ENCODE results near the gene IFIT1.
A peak's percentile ranks its signal among the peaks of the same experiment; 100 is the strongest.

IFIT1 gene

DNA sequence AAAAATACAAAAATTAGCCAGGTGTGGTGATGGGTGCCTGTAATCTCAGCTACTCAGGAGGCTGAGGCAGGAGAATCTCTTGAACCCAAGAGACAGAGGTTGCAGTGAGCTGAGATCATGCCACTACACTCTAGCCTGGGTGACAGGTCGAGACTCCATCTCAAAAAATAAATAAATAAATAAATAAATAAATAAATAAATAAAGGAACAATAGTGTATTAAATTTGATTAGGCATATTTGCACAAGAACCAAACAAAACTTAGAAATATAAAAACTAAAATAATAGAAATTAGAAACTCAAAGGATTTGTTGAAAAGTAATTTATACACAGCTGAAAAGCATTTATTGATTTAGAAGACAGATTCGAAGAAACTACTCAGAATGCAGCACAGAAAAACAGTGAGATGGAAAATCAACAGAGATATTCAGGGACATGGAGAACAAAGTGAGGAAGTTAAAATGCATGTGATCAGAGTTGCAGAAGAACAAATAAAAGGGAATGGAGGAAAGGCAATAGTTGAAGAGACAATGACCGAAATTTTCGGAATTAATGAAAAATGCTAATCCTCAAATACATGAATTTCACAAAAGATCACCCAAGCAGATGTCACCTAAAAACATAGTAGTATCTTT is 46.9 kb upstream of the IFIT1 start:
- no peak overlapping the region for H3K4me2 ChIP-seq (ENCODE audit: low read depth, low read length, poor library complexity, severe bottlenecking)
- H3K79me2 ChIP-seq (ENCODE audit: insufficient read depth, low read length): no peaks in the 10 kb centered on the region
- no peak overlapping the region for H2AFZ ChIP-seq (ENCODE audit: low read length)
- H4K20me1 ChIP-seq (ENCODE audit: insufficient read depth, low read length, poor library complexity, severe bottlenecking): no peaks in the 10 kb centered on the region
- no peaks in the 10 kb centered on the region for H3F3A ChIP-seq (ENCODE audit: low read depth)
- no peaks in the 10 kb centered on the region for H3K9me3 ChIP-seq (ENCODE audit: insufficient read depth, low read depth, low read length)
- no peaks in the 10 kb centered on the region for H3K9me2 ChIP-seq (replicated peaks; ENCODE audit: low read depth, low read length)
- TF ChIP-seq, protein P1, sequence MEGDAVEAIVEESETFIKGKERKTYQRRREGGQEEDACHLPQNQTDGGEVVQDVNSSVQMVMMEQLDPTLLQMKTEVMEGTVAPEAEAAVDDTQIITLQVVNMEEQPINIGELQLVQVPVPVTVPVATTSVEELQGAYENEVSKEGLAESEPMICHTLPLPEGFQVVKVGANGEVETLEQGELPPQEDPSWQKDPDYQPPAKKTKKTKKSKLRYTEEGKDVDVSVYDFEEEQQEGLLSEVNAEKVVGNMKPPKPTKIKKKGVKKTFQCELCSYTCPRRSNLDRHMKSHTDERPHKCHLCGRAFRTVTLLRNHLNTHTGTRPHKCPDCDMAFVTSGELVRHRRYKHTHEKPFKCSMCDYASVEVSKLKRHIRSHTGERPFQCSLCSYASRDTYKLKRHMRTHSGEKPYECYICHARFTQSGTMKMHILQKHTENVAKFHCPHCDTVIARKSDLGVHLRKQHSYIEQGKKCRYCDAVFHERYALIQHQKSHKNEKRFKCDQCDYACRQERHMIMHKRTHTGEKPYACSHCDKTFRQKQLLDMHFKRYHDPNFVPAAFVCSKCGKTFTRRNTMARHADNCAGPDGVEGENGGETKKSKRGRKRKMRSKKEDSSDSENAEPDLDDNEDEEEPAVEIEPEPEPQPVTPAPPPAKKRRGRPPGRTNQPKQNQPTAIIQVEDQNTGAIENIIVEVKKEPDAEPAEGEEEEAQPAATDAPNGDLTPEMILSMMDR (conservative IDR thresholded peaks at IDR 0.05; ENCODE audit: low read length): no peak
- no peak for TF ChIP-seq EZH2phosphoT487 (IDR thresholded peaks at IDR 0.05; ENCODE audit: borderline replicate concordance)
- no peaks in the 10 kb centered on the region for H3K27me3 ChIP-seq (ENCODE audit: insufficient read depth, low read length, poor library complexity, severe bottlenecking)
- H3K36me3 ChIP-seq (ENCODE audit: insufficient read depth, low read length): no peaks in the 10 kb centered on the region
- peaks cover 29% of the 10 kb centered on the region for H3K4me1 ChIP-seq (ENCODE audit: insufficient read depth, low read length, poor library complexity, severe bottlenecking)
- H3K9ac ChIP-seq (ENCODE audit: low read depth, low read length, poor library complexity, severe bottlenecking): no peak overlapping the region
- H3K4me3 ChIP-seq (ENCODE audit: low read length, poor library complexity, severe bottlenecking): no peak overlapping the region

DNA sequence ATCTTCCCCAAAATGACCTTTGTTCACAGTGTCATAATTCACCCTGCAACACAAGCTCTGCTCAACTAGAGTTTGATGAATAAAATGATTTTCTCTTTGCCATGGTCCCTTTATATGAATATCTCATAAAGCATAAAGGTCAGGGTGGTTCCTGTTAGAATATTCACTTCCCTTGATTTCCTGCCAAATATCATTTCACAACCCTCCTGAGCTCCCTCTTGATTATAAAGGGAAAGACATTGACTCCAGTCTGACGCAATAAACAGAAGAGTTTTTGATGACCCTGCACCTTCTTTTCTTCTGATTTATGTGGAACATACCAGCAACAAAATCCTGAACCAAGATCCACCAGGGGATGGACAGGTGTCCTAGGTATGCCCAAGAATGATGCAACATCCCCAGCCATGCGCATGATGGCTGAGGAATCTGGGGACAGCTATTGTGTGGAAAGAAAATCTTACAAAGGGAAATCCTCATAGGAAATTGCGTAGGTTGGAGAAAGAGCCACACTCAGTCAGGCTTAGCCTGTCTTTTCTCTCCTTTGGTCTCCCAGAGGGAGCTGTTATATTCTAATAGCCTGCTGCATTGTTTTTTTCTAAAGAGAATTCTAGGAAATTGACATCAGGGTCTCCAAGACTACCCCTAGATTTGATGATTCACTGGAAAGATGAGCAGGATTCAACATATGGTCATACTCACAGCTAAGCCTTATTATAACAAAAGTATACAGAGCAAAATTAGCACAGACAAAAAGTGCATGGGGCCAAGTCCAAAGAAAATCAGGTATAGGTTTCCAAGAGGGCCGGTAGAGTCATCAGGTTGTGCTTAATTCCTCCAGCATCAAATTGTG is 45.8 kb upstream of the IFIT1 start:
- H3K4me1 ChIP-seq (ENCODE audit: insufficient read depth, low read length, poor library complexity, severe bottlenecking): peaks cover 35% of the 10 kb centered on the region

DNA sequence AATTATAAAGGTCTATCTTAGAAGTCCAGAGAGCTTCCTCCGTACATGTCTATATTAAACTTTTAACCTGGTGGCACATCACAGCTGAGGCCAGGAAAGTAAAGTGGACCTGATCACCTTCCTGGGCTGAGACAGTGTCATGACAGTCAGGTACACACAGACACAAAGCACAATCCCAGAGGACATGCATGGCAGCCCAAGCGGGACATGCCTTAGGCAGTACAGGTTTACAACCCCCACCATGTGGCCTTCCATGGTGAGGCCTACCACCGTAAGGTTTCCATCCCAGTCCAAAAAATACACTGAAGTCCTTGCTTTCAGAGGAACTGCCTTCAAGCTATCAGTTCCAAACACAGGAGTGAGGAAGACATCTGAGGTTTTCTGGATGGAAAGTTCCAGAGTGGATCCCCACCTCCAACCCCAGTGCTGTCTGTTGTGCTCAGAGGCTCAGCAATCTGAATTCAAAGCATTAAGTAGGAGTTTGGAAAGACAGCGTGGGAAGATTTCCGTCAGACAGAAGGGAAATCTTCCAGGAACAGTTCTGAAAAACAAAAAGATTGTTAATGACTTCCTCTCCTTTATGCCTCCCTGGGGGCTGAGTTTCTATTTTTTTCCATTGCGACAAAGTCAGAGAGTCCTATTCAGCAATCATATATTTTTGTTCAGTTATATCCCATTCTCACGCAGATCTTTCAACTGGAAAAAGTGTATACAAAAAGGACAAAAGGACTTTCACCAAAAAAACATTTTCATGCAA is 44.5 kb upstream of the IFIT1 start:
- peaks cover 47% of the 10 kb centered on the region for H3K4me1 ChIP-seq (ENCODE audit: insufficient read depth, low read length, poor library complexity, severe bottlenecking)
- no peak overlapping the region for H3K9ac ChIP-seq (ENCODE audit: low read depth, low read length, poor library complexity, severe bottlenecking)
- no peaks in the 10 kb centered on the region for H3K27me3 ChIP-seq (ENCODE audit: insufficient read depth, low read length, poor library complexity, severe bottlenecking)
- H3K9me2 ChIP-seq (replicated peaks; ENCODE audit: low read depth, low read length): no peaks in the 10 kb centered on the region
- H3K4me2 ChIP-seq (ENCODE audit: low read depth, low read length, poor library complexity, severe bottlenecking): peak overlapping the region; percentile 25
- H4K20me1 ChIP-seq (ENCODE audit: insufficient read depth, low read length, poor library complexity, severe bottlenecking): no peaks in the 10 kb centered on the region
- no peaks in the 10 kb centered on the region for H3K79me2 ChIP-seq (ENCODE audit: insufficient read depth, low read length)
- no peaks in the 10 kb centered on the region for H3K36me3 ChIP-seq (ENCODE audit: insufficient read depth, low read length)
- H2AFZ ChIP-seq (ENCODE audit: low read length): no peak overlapping the region
- H3K4me3 ChIP-seq (ENCODE audit: low read length, poor library complexity, severe bottlenecking): peak overlapping the region; percentile 9
- H3F3A ChIP-seq (ENCODE audit: low read depth): no peaks in the 10 kb centered on the region; the same call in 1 of the 2 replicates
- no peak for TF ChIP-seq EZH2phosphoT487 (IDR thresholded peaks at IDR 0.05; ENCODE audit: borderline replicate concordance)
- TF ChIP-seq, protein P1 (conservative IDR thresholded peaks at IDR 0.05; ENCODE audit: low read length): no peak
- no peaks in the 10 kb centered on the region for H3K9me3 ChIP-seq (ENCODE audit: insufficient read depth, low read depth, low read length)

More for the DNA sequence above, 45.8 kb upstream of the IFIT1 start:
- no peaks in the 10 kb centered on the region for H3K79me2 ChIP-seq (ENCODE audit: insufficient read depth, low read length)
- H3K36me3 ChIP-seq (ENCODE audit: insufficient read depth, low read length): no peaks in the 10 kb centered on the region
- H3K4me3 ChIP-seq (ENCODE audit: low read length, poor library complexity, severe bottlenecking): no peak overlapping the region
- H3K9me3 ChIP-seq (ENCODE audit: insufficient read depth, low read depth, low read length): no peaks in the 10 kb centered on the region
- no peaks in the 10 kb centered on the region; the same call in 1 of the 2 replicates for H3F3A ChIP-seq (ENCODE audit: low read depth)
- no peaks in the 10 kb centered on the region for H4K20me1 ChIP-seq (ENCODE audit: insufficient read depth, low read length, poor library complexity, severe bottlenecking)
- no peaks in the 10 kb centered on the region for H3K9me2 ChIP-seq (replicated peaks; ENCODE audit: low read depth, low read length)
- no peak overlapping the region for H3K9ac ChIP-seq (ENCODE audit: low read depth, low read length, poor library complexity, severe bottlenecking)
- TF ChIP-seq, protein P1 (conservative IDR thresholded peaks at IDR 0.05; ENCODE audit: low read length): no peak
- TF ChIP-seq EZH2phosphoT487 (IDR thresholded peaks at IDR 0.05; ENCODE audit: borderline replicate concordance): no peak
- H2AFZ ChIP-seq (ENCODE audit: low read length): no peak overlapping the region
- no peaks in the 10 kb centered on the region for H3K27me3 ChIP-seq (ENCODE audit: insufficient read depth, low read length, poor library complexity, severe bottlenecking)
- H3K4me2 ChIP-seq (ENCODE audit: low read depth, low read length, poor library complexity, severe bottlenecking): no peak overlapping the region
